IMR-90 (cell line): ENCODE results near the gene RNF144A.

Experiments used
- CTCF ChIP-seq: conservative IDR thresholded peaks from 2 replicates; pipeline ENCODE4 v1.5.1; 2012; ENCODE audit warnings: mild to moderate bottlenecking, low read depth, low read length, improper control_type of control experiment
- ELK1 ChIP-seq: fragments of 150-350 bp; IDR thresholded peaks from 2 replicates; pipeline ENCODE4 v1.6.1; 2016; ENCODE audit warnings: low read depth, mild to moderate bottlenecking, low read length, moderate library complexity, borderline replicate concordance
- RAD21 ChIP-seq: IDR thresholded peaks from 2 replicates; pipeline ENCODE4 v1.6.1; 2012; ENCODE audit warnings: low read length, improper control_type of control experiment

GRCh38 chr2:6968319-6969100, 51.3 kb downstream of the RNF144A start:
- TF ChIP-seq CTCF: no peak
- TF ChIP-seq ELK1: no peak
- TF ChIP-seq RAD21: no peak
